B cell (primary cell): ENCODE measurements around the gene PTPRN2. TPM values are rescaled to one million over a fixed set of nuclear protein-coding genes. Genes with fewer than 3 reads are reported as not detected.

Experiments
- ATAC-seq: fragments of 200-7000 bp; cut with Tn5 transposase; one replicate; pipeline ENCODE4 v1.10.0; 2021; ENCODE audit warnings: low read depth, mild to moderate bottlenecking, moderate number of reproducible peaks, moderate library complexity
- CTCF ChIA-PET: fragments of 350-600 bp; sonication (Branson Sonifier 250); formaldehyde crosslinking; loops from one replicate; lab custom pipeline; 2021; ENCODE audit warnings: antibody characterized with exemption, inconsistent platforms; lab: Charles Lee
- POLR2A ChIA-PET: fragments of 350-600 bp; sonication (Branson Sonifier 250); formaldehyde crosslinking; loops from one replicate; lab custom pipeline; 2021; ENCODE audit warnings: antibody characterized with exemption; lab: Charles Lee
- DNase-seq: peaks from one replicate; pipeline ENCODE4 v3.0.0; 2013
- H2AFZ ChIP-seq: 2 replicates; pipeline ENCODE4 v1.6.1; 2012; ENCODE audit warnings: mild to moderate bottlenecking, low read depth, low read length; ENCODE audit not compliant: insufficient read depth, poor library complexity, severe bottlenecking
- H3K27ac ChIP-seq, 2 donors: 1 replicate in 1 of 2; 2 replicates in 1 of 2; pipeline ENCODE4 v1.5.1; 2012 to 2013; ENCODE audit warnings: low read length in 2 of 2, mild to moderate bottlenecking in 2 of 2, moderate library complexity in 1 of 2
- H3K27me3 ChIP-seq, 4 experiments: fragments of 200-600 bp in 1 of 4; sonication (generic) in 1 of 4; replicated peaks in 1 of 4; 1 replicate in 2 of 4; 2 replicates in 2 of 4; pipeline versions ENCODE4 v1.6.1 to v1.7.0; 2013 to 2016; ENCODE audit warnings: low read length in 3 of 4, mild to moderate bottlenecking in 2 of 4, mixed read lengths in 1 of 4, moderate library complexity in 1 of 4; ENCODE audit not compliant: insufficient read depth in 4 of 4, control insufficient read depth in 3 of 4; ENCODE audit errors: control extremely low read depth in 1 of 4
- H3K36me3 ChIP-seq, 2 experiments: replicated peaks in 1 of 2; 1 replicate in 1 of 2; 2 replicates in 1 of 2; pipeline versions ENCODE4 v1.6.1 to v1.7.1; 2013; ENCODE audit warnings: low read length in 1 of 2; ENCODE audit not compliant: insufficient read depth in 2 of 2, control insufficient read depth in 1 of 2; ENCODE audit errors: control extremely low read depth in 1 of 2, extremely low read depth in 1 of 2
- H3K4me1 ChIP-seq, 2 donors: fragments of 200-600 bp in 1 of 2; sonication (generic) in 1 of 2; 1 replicate in 1 of 2; 2 replicates in 1 of 2; pipeline versions ENCODE4 v1.5.1 to v1.6.1; 2013 to 2017; ENCODE audit warnings: low read length in 2 of 2; ENCODE audit not compliant: control insufficient read depth in 2 of 2, insufficient read depth in 2 of 2
- H3K4me2 ChIP-seq: replicated peaks from 2 replicates; pipeline ENCODE3; 2012; ENCODE audit warnings: mild to moderate bottlenecking, low read depth, low read length; ENCODE audit not compliant: poor library complexity, severe bottlenecking
- H3K4me3 ChIP-seq, 5 experiments: fragments of 200-600 bp in 1 of 5; sonication (generic) in 1 of 5; 1 replicate in 3 of 5; 2 replicates in 2 of 5; pipeline versions ENCODE4 v1.5.1 to v1.7.0; 2011 to 2016; ENCODE audit warnings: low read length in 4 of 5, mild to moderate bottlenecking in 4 of 5, low read depth in 2 of 5, control low read depth in 1 of 5, moderate library complexity in 1 of 5; ENCODE audit not compliant: insufficient read depth in 1 of 5; ENCODE audit errors: control extremely low read depth in 1 of 5, extremely low read depth in 1 of 5
- H3K79me2 ChIP-seq: fragments of 200-600 bp; sonication (generic); one replicate; pipeline ENCODE4 v1.6.0; 2016; ENCODE audit warnings: low read length; ENCODE audit not compliant: control insufficient read depth, insufficient read depth
- H3K9ac ChIP-seq: fragments of 200-600 bp; sonication (generic); 2 replicates; pipeline ENCODE4 v1.6.1; 2017; ENCODE audit warnings: mild to moderate bottlenecking, low read length, moderate library complexity
- H3K9me3 ChIP-seq, 3 donors: one replicate each; pipeline versions ENCODE4 v1.6.1 to v1.7.1; 2013; ENCODE audit warnings: low read length in 2 of 3; ENCODE audit not compliant: control insufficient read depth in 2 of 3, insufficient read depth in 1 of 3; ENCODE audit errors: control extremely low read depth in 1 of 3
- H4K20me1 ChIP-seq: 2 replicates; pipeline ENCODE4 v1.6.0; 2012; ENCODE audit warnings: mild to moderate bottlenecking, low read length; ENCODE audit not compliant: insufficient read depth, control insufficient read depth, poor library complexity, severe bottlenecking
- H3K27ac Mint-ChIP-seq: one replicate; pipeline ENCODE4 v1.8.0; 2021; ENCODE audit warnings: mixed read lengths
- H3K27me3 Mint-ChIP-seq: one replicate; pipeline ENCODE4 v1.8.0; 2021; ENCODE audit warnings: mixed read lengths
- H3K4me1 Mint-ChIP-seq: one replicate; pipeline ENCODE4 v1.8.0; 2021; ENCODE audit warnings: mixed read lengths
- H3K4me3 Mint-ChIP-seq: one replicate; pipeline ENCODE4 v1.8.0; 2021; ENCODE audit warnings: mixed read lengths
- H3K9me3 Mint-ChIP-seq: one replicate; pipeline ENCODE4 v1.8.0; 2022; ENCODE audit warnings: mixed read lengths; ENCODE audit not compliant: insufficient read depth
- EZH2 ChIP-seq: IDR thresholded peaks from 2 replicates; pipeline ENCODE4 v1.6.1; 2012; ENCODE audit warnings: borderline replicate concordance, low read depth, mild to moderate bottlenecking, moderate library complexity, low read length; ENCODE audit not compliant: insufficient read depth, poor library complexity, severe bottlenecking
- WGBS: methylation state at CpG from one replicate; pipeline ENCODE4 v1.1.5; 2013; ENCODE audit warnings: missing lambda C conversion rate; ENCODE audit not compliant: insufficient coverage; 5-methylcytosine and 5-hydroxymethylcytosine counted together
- intact Hi-C: fragments of 100-400 bp; cut with micrococcal nuclease; formaldehyde crosslinking; loops from one replicate; pipeline ENCODE4 v1.10.0; 2022
- polyA plus RNA-seq: library from polyadenylated mRNA; depleted of rRNA; stranded (reverse); fragments of >200 nt; gene quantifications from 2 replicates; pipeline ENCODE4 v1.2.3, GENCODE V29; 2012
- total RNA-seq, 2 donors: library from RNA; stranded (reverse); fragments of 120-200 nt in 1 of 2; gene quantifications; 1 replicate in 1 of 2; 2 replicates in 1 of 2; pipeline versions ENCODE4 v1.2.3 to v1.2.4, GENCODE V29; 2013 to 2022
- TF ChIP-seq, protein P1 (sequence below): fragments of 200-600 bp; IDR thresholded peaks from one replicate; pipeline ENCODE4 v1.8.0; 2022; ENCODE audit warnings: antibody characterized with exemption, mild to moderate bottlenecking

The PTPRN2 gene
- total and polyA plus RNA-seq, 2 donors (not counting 1 experiment from before 2014, with no cell fraction given), result 2.0 to 5.0 TPM

DNA sequence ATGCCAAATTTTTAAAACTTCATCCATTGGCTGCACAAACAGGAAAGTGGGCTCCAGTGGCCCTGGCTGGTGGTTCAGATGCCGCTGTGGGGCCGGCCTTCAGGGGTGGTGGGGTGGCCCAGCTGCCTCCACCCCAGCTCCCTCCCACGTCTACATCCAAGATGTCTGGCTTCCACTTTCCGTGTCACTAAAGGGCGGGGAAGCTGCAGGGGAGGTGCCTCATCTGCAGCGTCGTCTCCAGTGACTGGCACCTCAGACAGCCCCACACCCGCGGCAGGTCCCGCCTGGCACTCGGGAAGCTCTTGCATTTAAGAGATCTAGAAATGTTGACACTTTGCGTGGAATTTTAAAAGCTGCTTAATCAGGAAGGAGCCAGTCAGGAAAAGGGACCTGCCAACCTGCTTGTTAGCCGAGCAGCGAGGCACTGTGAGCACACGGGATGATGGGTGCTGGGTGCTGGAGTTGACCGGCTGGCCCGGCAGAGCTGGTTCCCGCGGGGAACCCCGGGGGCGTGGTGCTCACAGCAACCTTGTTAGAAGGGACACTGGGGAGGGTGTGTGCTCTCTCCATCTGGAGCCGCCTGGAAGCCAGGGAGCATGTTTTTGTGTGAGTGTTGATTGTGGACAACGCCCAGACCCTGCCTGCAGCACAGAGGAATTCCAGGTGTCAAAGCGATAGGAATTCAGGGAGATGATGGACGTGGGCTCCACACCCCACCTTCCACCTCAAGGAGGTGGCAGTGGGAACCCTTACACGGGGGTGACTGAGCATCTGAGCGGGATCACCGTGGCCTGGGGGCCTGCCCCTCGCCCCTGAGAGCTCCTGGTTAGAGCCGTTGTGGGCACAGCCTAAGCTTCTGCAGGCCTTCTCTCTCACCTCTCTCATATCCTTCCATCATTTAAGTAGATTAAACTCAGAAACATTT, 320.5 kb downstream of the PTPRN2 start:
- WGBS, result 94% methylated on average over 28 of the region's 30 CpGs
- intact Hi-C loops, result no loop called here
- DNase-seq (no peak), ATAC-seq (no peak)
- POLR2A ChIA-PET, result no interaction called here
- no peaks in the 10 kb centered on the region for H3K9me3 Mint-ChIP-seq
- no peaks in the 10 kb centered on the region for H3K27me3 ChIP-seq
- H3K4me3 ChIP-seq, result no peak overlapping the region
- H3K4me2 ChIP-seq, result no peak overlapping the region
- no peaks in the 10 kb centered on the region for H3K36me3 ChIP-seq
- no peaks in the 10 kb centered on the region for H4K20me1 ChIP-seq
- no peaks in the 10 kb centered on the region for H3K4me1 Mint-ChIP-seq
- H3K9ac ChIP-seq, result no peak overlapping the region
- H3K4me1 ChIP-seq, result no peaks in the 10 kb centered on the region
- no peak overlapping the region for H2AFZ ChIP-seq
- H3K79me2 ChIP-seq, result no peaks in the 10 kb centered on the region
- TF ChIP-seq, protein P1, sequence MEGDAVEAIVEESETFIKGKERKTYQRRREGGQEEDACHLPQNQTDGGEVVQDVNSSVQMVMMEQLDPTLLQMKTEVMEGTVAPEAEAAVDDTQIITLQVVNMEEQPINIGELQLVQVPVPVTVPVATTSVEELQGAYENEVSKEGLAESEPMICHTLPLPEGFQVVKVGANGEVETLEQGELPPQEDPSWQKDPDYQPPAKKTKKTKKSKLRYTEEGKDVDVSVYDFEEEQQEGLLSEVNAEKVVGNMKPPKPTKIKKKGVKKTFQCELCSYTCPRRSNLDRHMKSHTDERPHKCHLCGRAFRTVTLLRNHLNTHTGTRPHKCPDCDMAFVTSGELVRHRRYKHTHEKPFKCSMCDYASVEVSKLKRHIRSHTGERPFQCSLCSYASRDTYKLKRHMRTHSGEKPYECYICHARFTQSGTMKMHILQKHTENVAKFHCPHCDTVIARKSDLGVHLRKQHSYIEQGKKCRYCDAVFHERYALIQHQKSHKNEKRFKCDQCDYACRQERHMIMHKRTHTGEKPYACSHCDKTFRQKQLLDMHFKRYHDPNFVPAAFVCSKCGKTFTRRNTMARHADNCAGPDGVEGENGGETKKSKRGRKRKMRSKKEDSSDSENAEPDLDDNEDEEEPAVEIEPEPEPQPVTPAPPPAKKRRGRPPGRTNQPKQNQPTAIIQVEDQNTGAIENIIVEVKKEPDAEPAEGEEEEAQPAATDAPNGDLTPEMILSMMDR, result no peak
- no peak for TF ChIP-seq EZH2
- H3K27ac Mint-ChIP-seq, result no peak overlapping the region
- H3K9me3 ChIP-seq, result peaks cover 0 to 30% (median 0%) of the 10 kb centered on the region in 3 donors
- H3K4me3 Mint-ChIP-seq, result no peak overlapping the region
- CTCF ChIA-PET, result no interaction called here
- H3K27ac ChIP-seq, result no peak overlapping the region
- H3K27me3 Mint-ChIP-seq, result no peaks in the 10 kb centered on the region

GRCh38 chr7:158266426-158266816, 321.2 kb downstream of the PTPRN2 start:
- no peak overlapping the region for H3K27ac ChIP-seq
- H3K9ac ChIP-seq, result no peak overlapping the region
- H3K27me3 ChIP-seq, result no peaks in the 10 kb centered on the region
- H2AFZ ChIP-seq, result no peak overlapping the region
- no peaks in the 10 kb centered on the region for H3K4me1 Mint-ChIP-seq
- H3K4me2 ChIP-seq, result no peak overlapping the region
- H3K4me3 ChIP-seq, result no peak overlapping the region
- no peak overlapping the region for H3K27ac Mint-ChIP-seq
- H3K9me3 ChIP-seq, result peaks cover 0 to 37% (median 0%) of the 10 kb centered on the region in 3 donors
- TF ChIP-seq, protein P1, result no peak
- TF ChIP-seq EZH2, result no peak
- no peaks in the 10 kb centered on the region for H3K79me2 ChIP-seq
- ChIA-PET POLR2A (no interaction called here), CTCF (no interaction called here)
- H3K9me3 Mint-ChIP-seq, result no peaks in the 10 kb centered on the region
- WGBS, result 87% methylated on average over 9 of the region's 12 CpGs
- H3K27me3 Mint-ChIP-seq, result no peaks in the 10 kb centered on the region
- intact Hi-C loops, result no loop called here
- ATAC-seq, result no peak
- no peaks in the 10 kb centered on the region for H4K20me1 ChIP-seq
- H3K36me3 ChIP-seq, result no peaks in the 10 kb centered on the region
- H3K4me1 ChIP-seq, result no peaks in the 10 kb centered on the region
- H3K4me3 Mint-ChIP-seq, result no peak overlapping the region
- DNase-seq, result no peak
